ENCODE data around the gene ELMO3. TPM values are rescaled to one million over a fixed set of nuclear protein-coding genes. Genes with fewer than 3 reads are reported as not detected.

The ELMO3 gene
- total and polyA plus RNA-seq, 8 donors: 4.9 to 21.2 (median 8.5) TPM

GRCh38 chr16:67198238-67198734 is 645 bp upstream of the ELMO3 start:
- ATAC-seq (peak; percentile 73), DNase-seq (peak in 3 of 4 donors; percentile 68 to 76 (median 70))
- Histone ChIP-seq H3K36me3 (peaks cover 0 to 97% of the 10 kb centered on the region in 2 donors), H3K27ac (peak overlapping the region; percentile 42 to 61), H3K27me3 (no peaks in the 10 kb centered on the region), H3K4me1 (peaks cover 7 to 50% of the 10 kb centered on the region in 2 donors), H3K9me3 (no peaks in the 10 kb centered on the region), H3K4me3 (no peak overlapping the region)
- peak; percentile 63 to 65 for TF ChIP-seq CTCF (IDR thresholded peaks at IDR 0.05)
- intact Hi-C loops (cut with DNase I): no loop called here

- peak in 1 of 2 donors; percentile 5 for TF ChIP-seq CTCF (IDR thresholded peaks at IDR 0.05)
- intact Hi-C loops (cut with DNase I): no loop called here
- Histone ChIP-seq H3K4me1 (peaks cover 3 to 39% of the 10 kb centered on the region in 2 donors), H3K36me3 (peaks cover 0 to 98% of the 10 kb centered on the region in 2 donors), H3K9me3 (no peaks in the 10 kb centered on the region), H3K4me3 (peak overlapping the region; percentile 27 to 42), H3K27ac (no peak overlapping the region), H3K27me3 (no peaks in the 10 kb centered on the region)
- DNase-seq (peak in 1 of 4 donors; percentile 75), ATAC-seq (peak; percentile 41)
Observed at GRCh38 chr16:67199808-67200198, 872 bp downstream of the ELMO3 start.

GRCh38 chr16:67200491-67200890 is 1.6 kb downstream of the ELMO3 start:
- Histone ChIP-seq H3K4me1 (peaks cover 3 to 34% of the 10 kb centered on the region in 2 donors), H3K9me3 (no peaks in the 10 kb centered on the region), H3K36me3 (peaks cover 0 to 93% of the 10 kb centered on the region in 2 donors), H3K4me3 (no peak overlapping the region), H3K27me3 (no peaks in the 10 kb centered on the region), H3K27ac (no peak overlapping the region)
- no peak for TF ChIP-seq CTCF (IDR thresholded peaks at IDR 0.05)
- peak in 1 of 4 donors; percentile 61 for DNase-seq
- intact Hi-C loops (cut with DNase I): no loop called here
- ATAC-seq: no peak

GRCh38 chr16:67201411-67202345 is 2.7 kb downstream of the ELMO3 start:
- Histone ChIP-seq H3K27ac (no peak overlapping the region), H3K4me3 (no peak overlapping the region), H3K27me3 (no peaks in the 10 kb centered on the region), H3K9me3 (no peaks in the 10 kb centered on the region), H3K36me3 (peaks cover 0 to 87% of the 10 kb centered on the region in 2 donors), H3K4me1 (peaks cover 3 to 25% of the 10 kb centered on the region in 2 donors)
- no peak for ATAC-seq
- intact Hi-C loops (cut with DNase I): no loop called here
- no peak for TF ChIP-seq CTCF (IDR thresholded peaks at IDR 0.05)
- DNase-seq: peak in 1 of 4 donors; percentile 67

GRCh38 chr16:67202426-67202825 is 3.5 kb downstream of the ELMO3 start:
- intact Hi-C loops (cut with DNase I): no loop called here
- Histone ChIP-seq H3K9me3 (no peaks in the 10 kb centered on the region), H3K4me1 (peaks cover 3 to 17% of the 10 kb centered on the region in 2 donors), H3K27ac (no peak overlapping the region), H3K27me3 (no peaks in the 10 kb centered on the region), H3K36me3 (peaks cover 0 to 86% of the 10 kb centered on the region in 2 donors), H3K4me3 (no peak overlapping the region)
- ATAC-seq: no peak
- peak in 1 of 4 donors; percentile 62 for DNase-seq
- TF ChIP-seq CTCF (IDR thresholded peaks at IDR 0.05): no peak

All from left lung (tissue), 10 donors.